COLO829 (cell line): ENCODE results near the gene NELFA.

Experiments
- DNase-seq: peaks from one replicate; pipeline ENCODE4 v3.0.0; 2012; ENCODE audit warnings: low spot score

The NELFA gene

GRCh38 chr4:1933700-1934099 is 75.1 kb downstream of the NELFA start:
- DNase-seq: no peak

GRCh38 chr4:1932736-1933135 is 76.0 kb downstream of the NELFA start:
- DNase-seq: no peak
